Uterus (tissue), 4 donors: Measurements from ENCODE around the gene ZBTB17. TPM values are rescaled to one million over a fixed set of nuclear protein-coding genes. Genes with fewer than 3 reads are reported as not detected.
A peak's percentile ranks its signal among the peaks of the same experiment; 100 is the strongest.

Experiments
- DNase-seq, 2 donors: peaks; one replicate each; pipeline ENCODE4 v3.0.0-alpha.2; 2019 to 2020
- H3K27ac ChIP-seq, 2 donors: fragments of 200-600 bp; sonication (generic); 1 replicate in 1 of 2; 2 replicates in 1 of 2; pipeline ENCODE4 v1.5.1; 2016 to 2018
- H3K27me3 ChIP-seq, 2 donors: fragments of 200-600 bp; sonication (generic); one replicate each; pipeline ENCODE4 v1.5.1; 2018 to 2019; ENCODE audit warnings: control low read depth in 1 of 2
- H3K36me3 ChIP-seq, 2 donors: fragments of 200-600 bp; sonication (generic); one replicate each; pipeline ENCODE4 v1.5.1; 2019; ENCODE audit warnings: control low read depth in 1 of 2
- H3K4me1 ChIP-seq, 2 donors: fragments of 200-600 bp; sonication (generic); one replicate each; pipeline ENCODE4 v1.5.1; 2018 to 2019; ENCODE audit warnings: control low read depth in 1 of 2
- H3K4me3 ChIP-seq, 2 donors: fragments of 200-600 bp; sonication (generic); 1 replicate in 1 of 2; 2 replicates in 1 of 2; pipeline ENCODE4 v1.5.1; 2018 to 2019; ENCODE audit warnings: mild to moderate bottlenecking in 1 of 2
- H3K9me3 ChIP-seq, 2 donors: fragments of 200-600 bp; sonication (generic); one replicate each; pipeline ENCODE4 v1.5.1; 2019; ENCODE audit warnings: control low read depth in 1 of 2
- CTCF ChIP-seq, 4 experiments: fragments of 200-600 bp in 2 of 4; fragments of 450-650 bp in 2 of 4; sonication (generic) in 2 of 4; IDR thresholded peaks; one replicate each; pipeline ENCODE4 v1.5.1; 2016 to 2019; ENCODE audit warnings: antibody characterized with exemption in 4 of 4, mild to moderate bottlenecking in 2 of 4, moderate library complexity in 1 of 4
- POLR2A ChIP-seq, 2 donors: fragments of 450-650 bp; IDR thresholded peaks; one replicate each; pipeline ENCODE4 v1.6.1; 2016; ENCODE audit warnings: antibody characterized with exemption in 2 of 2, mild to moderate bottlenecking in 1 of 2, moderate library complexity in 1 of 2
- intact Hi-C: fragments of 100-400 bp; cut with DNase I; formaldehyde crosslinking; loops from one replicate; pipeline ENCODE4 v1.15.1; 2023; ENCODE audit warnings: low total_unique reads
- total RNA-seq, 4 donors: library from RNA; depleted of rRNA in 3 of 4; stranded (reverse); fragments of >200 nt in 3 of 4; gene quantifications; one replicate each; pipeline versions ENCODE4 v1.1.0 to v1.2.4, GENCODE V29; 2014 to 2023
- donor health status: DM: yes; HTN: yes; CAD: no.

The ZBTB17 gene
- total RNA-seq, 4 donors from 2014 or later = 21.3 to 120 (median 70.0) TPM

GRCh38 chr1:15997637-15998280 lies 21.9 kb upstream of the ZBTB17 start:
- intact Hi-C loops = no loop called here
- no peaks in the 10 kb centered on the region for H3K4me1 ChIP-seq
- H3K36me3 ChIP-seq = no peaks in the 10 kb centered on the region
- no peak overlapping the region for H3K27ac ChIP-seq
- TF ChIP-seq CTCF (IDR thresholded peaks at IDR 0.05) = no peak
- TF ChIP-seq POLR2A (IDR thresholded peaks at IDR 0.05) = no peak
- no peaks in the 10 kb centered on the region for H3K27me3 ChIP-seq
- H3K4me3 ChIP-seq = no peak overlapping the region
- no peaks in the 10 kb centered on the region for H3K9me3 ChIP-seq
- no peak for DNase-seq

GRCh38 chr1:15997076-15997585 lies 21.2 kb upstream of the ZBTB17 start:
- DNase-seq = no peak
- H3K27me3 ChIP-seq = no peaks in the 10 kb centered on the region
- H3K36me3 ChIP-seq = no peaks in the 10 kb centered on the region
- H3K4me3 ChIP-seq = no peak overlapping the region
- H3K9me3 ChIP-seq = no peaks in the 10 kb centered on the region
- no peaks in the 10 kb centered on the region for H3K4me1 ChIP-seq
- intact Hi-C loops = no loop called here
- TF ChIP-seq CTCF (IDR thresholded peaks at IDR 0.05) (no peak), POLR2A (IDR thresholded peaks at IDR 0.05) (no peak)
- no peak overlapping the region for H3K27ac ChIP-seq

- H3K4me1 ChIP-seq = no peaks in the 10 kb centered on the region
- no peaks in the 10 kb centered on the region for H3K27me3 ChIP-seq
- intact Hi-C loops = no loop called here
- TF ChIP-seq POLR2A (IDR thresholded peaks at IDR 0.05) (peak in 1 of 2 donors; percentile 11), CTCF (IDR thresholded peaks at IDR 0.05) (peak; percentile 69 to 94 (median 82))
- no peak overlapping the region for H3K4me3 ChIP-seq
- H3K36me3 ChIP-seq = no peaks in the 10 kb centered on the region
- H3K9me3 ChIP-seq = no peaks in the 10 kb centered on the region
- peak; percentile 54 to 70 for DNase-seq
- no peak overlapping the region for H3K27ac ChIP-seq
Measured at GRCh38 chr1:15994590-15995351, 18.9 kb upstream of the ZBTB17 start.

- intact Hi-C loops = no loop called here
- no peak for TF ChIP-seq CTCF (IDR thresholded peaks at IDR 0.05)
- TF ChIP-seq POLR2A (IDR thresholded peaks at IDR 0.05) = no peak
Measured at GRCh38 chr1:15994081-15994480, 18.2 kb upstream of the ZBTB17 start.

GRCh38 chr1:15993666-15994065 lies 17.8 kb upstream of the ZBTB17 start:
- intact Hi-C loops = no loop called here
- Histone ChIP-seq H3K9me3 (no peaks in the 10 kb centered on the region), H3K4me3 (no peak overlapping the region), H3K27me3 (no peaks in the 10 kb centered on the region), H3K4me1 (no peaks in the 10 kb centered on the region), H3K36me3 (no peaks in the 10 kb centered on the region), H3K27ac (no peak overlapping the region)
- DNase-seq = no peak
- no peak for TF ChIP-seq POLR2A (IDR thresholded peaks at IDR 0.05)

More at GRCh38 chr1:15994081-15994480, 18.2 kb upstream of the ZBTB17 start:
- Histone ChIP-seq H3K4me3 (no peak overlapping the region), H3K9me3 (no peaks in the 10 kb centered on the region), H3K27ac (no peak overlapping the region), H3K36me3 (no peaks in the 10 kb centered on the region), H3K4me1 (no peaks in the 10 kb centered on the region), H3K27me3 (no peaks in the 10 kb centered on the region)
- DNase-seq = no peak
